Gastrocnemius medialis (tissue), 4 donors: Measurements from ENCODE around the gene PDGFC.

Experiments used
- POLR2A ChIP-seq, 2 donors: fragments of 450-650 bp; IDR thresholded peaks; one replicate each; pipeline ENCODE4 v1.6.1; 2017; ENCODE audit warnings: antibody characterized with exemption in 2 of 2, mild to moderate bottlenecking in 2 of 2, moderate library complexity in 2 of 2
- TF ChIP-seq, protein P1 (sequence below), 5 experiments: fragments of 450-650 bp in 3 of 5; fragments of 200-600 bp in 2 of 5; sonication (generic) in 2 of 5; IDR thresholded peaks in 4 of 5; conservative IDR thresholded peaks in 1 of 5; 1 replicate in 4 of 5; 2 replicates in 1 of 5; pipeline ENCODE4 v1.5.1; 2016 to 2019; ENCODE audit warnings: antibody characterized with exemption in 5 of 5, mild to moderate bottlenecking in 3 of 5, moderate library complexity in 3 of 5

DNA sequence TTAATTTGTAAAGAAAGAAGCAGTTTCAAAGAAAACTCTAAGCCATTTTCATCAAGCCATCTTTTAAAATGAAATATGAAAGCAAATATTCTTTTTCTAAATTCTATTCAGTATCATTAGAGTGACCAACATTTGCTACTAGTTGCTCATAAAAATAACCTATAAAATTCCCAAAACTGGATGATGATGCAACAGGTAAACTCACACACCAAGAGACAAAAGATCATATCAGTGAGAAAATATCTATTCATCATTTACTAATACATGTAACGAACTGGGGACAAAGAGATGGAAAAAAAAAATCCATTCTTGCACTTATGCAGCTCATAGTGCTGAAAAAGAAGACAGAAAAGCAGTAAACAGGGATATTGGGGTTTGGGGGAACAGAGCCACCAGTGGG lies 48.1 kb downstream of the PDGFC start:
- TF ChIP-seq, protein P1, sequence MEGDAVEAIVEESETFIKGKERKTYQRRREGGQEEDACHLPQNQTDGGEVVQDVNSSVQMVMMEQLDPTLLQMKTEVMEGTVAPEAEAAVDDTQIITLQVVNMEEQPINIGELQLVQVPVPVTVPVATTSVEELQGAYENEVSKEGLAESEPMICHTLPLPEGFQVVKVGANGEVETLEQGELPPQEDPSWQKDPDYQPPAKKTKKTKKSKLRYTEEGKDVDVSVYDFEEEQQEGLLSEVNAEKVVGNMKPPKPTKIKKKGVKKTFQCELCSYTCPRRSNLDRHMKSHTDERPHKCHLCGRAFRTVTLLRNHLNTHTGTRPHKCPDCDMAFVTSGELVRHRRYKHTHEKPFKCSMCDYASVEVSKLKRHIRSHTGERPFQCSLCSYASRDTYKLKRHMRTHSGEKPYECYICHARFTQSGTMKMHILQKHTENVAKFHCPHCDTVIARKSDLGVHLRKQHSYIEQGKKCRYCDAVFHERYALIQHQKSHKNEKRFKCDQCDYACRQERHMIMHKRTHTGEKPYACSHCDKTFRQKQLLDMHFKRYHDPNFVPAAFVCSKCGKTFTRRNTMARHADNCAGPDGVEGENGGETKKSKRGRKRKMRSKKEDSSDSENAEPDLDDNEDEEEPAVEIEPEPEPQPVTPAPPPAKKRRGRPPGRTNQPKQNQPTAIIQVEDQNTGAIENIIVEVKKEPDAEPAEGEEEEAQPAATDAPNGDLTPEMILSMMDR (IDR thresholded peaks at IDR 0.05 in 4 of 5, conservative IDR thresholded peaks at IDR 0.05 in 1 of 5): no peak
- no peak for TF ChIP-seq POLR2A (IDR thresholded peaks at IDR 0.05)
